IMR-90 (cell line): ENCODE measurements around the gene UNC119. TPM values are rescaled to one million over a fixed set of nuclear protein-coding genes. Genes with fewer than 3 reads are reported as not detected.

ENCODE experiments used
- ATAC-seq: fragments of 200-7000 bp; cut with Tn5 transposase; 2 replicates; pipeline ENCODE4 v1.9.1; 2020; ENCODE audit warnings: low read depth, mild to moderate bottlenecking, moderate library complexity
- BruUV-seq: library from RNA; stranded (reverse); fragments of 400-500 nt; replicated peaks from 2 replicates; lab custom pipeline; 2021; lab: Mats Ljungman, UMichigan
- CTCF ChIA-PET: fragments of 300-600 bp; formaldehyde crosslinking; extraction: SDS; loops from one replicate; lab custom pipeline; 2021; ENCODE audit warnings: antibody characterized with exemption; lab: Yijun Ruan, JAX
- POLR2A ChIA-PET: fragments of 300-600 bp; sonication (Branson Sonifier 250); formaldehyde crosslinking; loops from one replicate; lab custom pipeline; 2022; ENCODE audit warnings: antibody characterized with exemption; ENCODE audit not compliant: unreplicated experiment; lab: Charles Lee
- DNase-seq: peaks from one replicate; pipeline ENCODE4 v3.0.0; 2013
- H2AFZ ChIP-seq: replicated peaks from 2 replicates; pipeline ENCODE3; 2013; ENCODE audit warnings: low read length, mild to moderate bottlenecking; ENCODE audit not compliant: poor library complexity
- H2AK5ac ChIP-seq: 2 replicates; pipeline ENCODE4 v1.6.1; 2013; ENCODE audit warnings: low read depth, low read length, inconsistent platforms
- H2AK9ac ChIP-seq: replicated peaks from 2 replicates; pipeline ENCODE3; 2013; ENCODE audit warnings: mild to moderate bottlenecking, low read depth, low read length, moderate library complexity; ENCODE audit not compliant: poor library complexity
- H2BK120ac ChIP-seq: 2 replicates; pipeline ENCODE4 v1.6.1; 2013; ENCODE audit warnings: low read depth, low read length, inconsistent platforms
- H2BK15ac ChIP-seq: 3 replicates; pipeline ENCODE4 v1.6.1; 2013; ENCODE audit warnings: low read depth, low read length, inconsistent platforms
- H2BK20ac ChIP-seq: 2 replicates; pipeline ENCODE4 v1.6.1; 2013; ENCODE audit warnings: low read depth, mild to moderate bottlenecking, inconsistent platforms, low read length, moderate library complexity
- H2BK5ac ChIP-seq: 2 replicates; pipeline ENCODE4 v1.6.1; 2013; ENCODE audit warnings: mild to moderate bottlenecking, low read depth, low read length, inconsistent platforms; ENCODE audit not compliant: poor library complexity, severe bottlenecking
- H3K14ac ChIP-seq: replicated peaks from 2 replicates; pipeline ENCODE4 v1.6.1; 2013; ENCODE audit warnings: low read depth, low read length, inconsistent platforms
- H3K18ac ChIP-seq: 2 replicates; pipeline ENCODE4 v1.6.1; 2013; ENCODE audit warnings: low read depth, low read length, control low read depth
- H3K23ac ChIP-seq: 2 replicates; pipeline ENCODE4 v1.6.1; 2013; ENCODE audit warnings: low read depth, low read length, inconsistent platforms
- H3K27ac ChIP-seq: 2 replicates; pipeline ENCODE4 v1.5.1; 2013; ENCODE audit warnings: mild to moderate bottlenecking, control low read depth, low read length; ENCODE audit not compliant: insufficient read depth
- H3K27me3 ChIP-seq: 2 replicates; pipeline ENCODE4 v1.6.1; 2013; ENCODE audit warnings: low read length; ENCODE audit not compliant: control insufficient read depth, insufficient read depth
- H3K36me3 ChIP-seq: 2 replicates; pipeline ENCODE4 v1.6.1; 2013; ENCODE audit warnings: low read length, mixed read lengths; ENCODE audit not compliant: control insufficient read depth, insufficient read depth
- H3K4ac ChIP-seq: 2 replicates; pipeline ENCODE4 v1.6.1; 2013; ENCODE audit warnings: low read depth, low read length, inconsistent platforms
- H3K4me1 ChIP-seq: 2 replicates; pipeline ENCODE4 v1.6.1; 2013; ENCODE audit warnings: low read length, mixed read lengths; ENCODE audit not compliant: control insufficient read depth, insufficient read depth
- H3K4me2 ChIP-seq: 2 replicates; pipeline ENCODE4 v1.6.1; 2013; ENCODE audit warnings: low read depth, mild to moderate bottlenecking, control low read depth, low read length, moderate library complexity
- H3K4me3 ChIP-seq: 2 replicates; pipeline ENCODE4 v1.5.1; 2013; ENCODE audit warnings: low read depth, mild to moderate bottlenecking, control low read depth, low read length, moderate library complexity; ENCODE audit not compliant: insufficient read depth
- H3K56ac ChIP-seq: 2 replicates; pipeline ENCODE4 v1.6.1; 2013; ENCODE audit warnings: low read length, inconsistent platforms; ENCODE audit not compliant: insufficient read depth; ENCODE audit errors: extremely low read depth
- H3K79me1 ChIP-seq, 2 experiments: 2 replicates each; pipeline ENCODE4 v1.6.1; 2013; ENCODE audit warnings: low read length in 2 of 2, inconsistent platforms in 1 of 2, low read depth in 1 of 2
- H3K9ac ChIP-seq: 2 replicates; pipeline ENCODE4 v1.6.1; 2013; ENCODE audit warnings: low read depth, low read length, control low read depth
- H3K9me1 ChIP-seq: 2 replicates; pipeline ENCODE4 v1.6.1; 2013; ENCODE audit warnings: low read length, inconsistent platforms; ENCODE audit not compliant: insufficient read depth
- H3K9me3 ChIP-seq: 2 replicates; pipeline ENCODE4 v1.6.1; 2013; ENCODE audit warnings: low read length; ENCODE audit not compliant: control insufficient read depth, insufficient read depth
- H4K20me1 ChIP-seq: 2 replicates; pipeline ENCODE4 v1.6.1; 2013; ENCODE audit warnings: low read length, inconsistent platforms; ENCODE audit not compliant: insufficient read depth
- H4K5ac ChIP-seq: 2 replicates; pipeline ENCODE4 v1.6.1; 2013; ENCODE audit warnings: mild to moderate bottlenecking, low read depth, low read length, control low read depth
- H4K8ac ChIP-seq, 2 experiments: 2 replicates each; pipeline ENCODE4 v1.6.1; 2013; ENCODE audit warnings: low read depth in 2 of 2, low read length in 2 of 2, control low read depth in 1 of 2, inconsistent platforms in 1 of 2
- H4K91ac ChIP-seq: 2 replicates; pipeline ENCODE4 v1.6.1; 2013; ENCODE audit warnings: low read depth, low read length, inconsistent platforms; ENCODE audit not compliant: insufficient read depth
- BHLHE40 ChIP-seq: fragments of 150-350 bp; IDR thresholded peaks from 2 replicates; pipeline ENCODE4 v1.6.1; 2016; ENCODE audit warnings: mild to moderate bottlenecking, low read depth, low read length
- CEBPB ChIP-seq: IDR thresholded peaks from 2 replicates; pipeline ENCODE4 v1.6.1; 2012; ENCODE audit warnings: low read depth, low read length, improper control_type of control experiment
- CHD1 ChIP-seq: IDR thresholded peaks from 2 replicates; pipeline ENCODE4 v1.6.1; 2012; ENCODE audit warnings: low read depth, low read length, improper control_type of control experiment
- CTCF ChIP-seq: conservative IDR thresholded peaks from 2 replicates; pipeline ENCODE4 v1.5.1; 2012; ENCODE audit warnings: mild to moderate bottlenecking, low read depth, low read length, improper control_type of control experiment
- FOS ChIP-seq: fragments of 150-350 bp; IDR thresholded peaks from 2 replicates; pipeline ENCODE4 v1.6.1; 2016; ENCODE audit warnings: low read depth, low read length
- MAFK ChIP-seq: IDR thresholded peaks from 2 replicates; pipeline ENCODE4 v1.6.1; 2012; ENCODE audit warnings: low read depth, low read length, improper control_type of control experiment
- MAZ ChIP-seq: IDR thresholded peaks from 2 replicates; pipeline ENCODE4 v1.6.1; 2012; ENCODE audit warnings: low read depth, mild to moderate bottlenecking, low read length, improper control_type of control experiment, moderate library complexity, borderline replicate concordance
- MXI1 ChIP-seq: IDR thresholded peaks from 2 replicates; pipeline ENCODE4 v1.6.1; 2012; ENCODE audit warnings: low read depth, mild to moderate bottlenecking, low read length, moderate library complexity, borderline replicate concordance
- NFE2L2 ChIP-seq: fragments of 150-350 bp; IDR thresholded peaks from 2 replicates; pipeline ENCODE4 v1.6.1; 2016; ENCODE audit warnings: low read depth, mild to moderate bottlenecking, low read length
- POLR2A ChIP-seq: IDR thresholded peaks from 2 replicates; pipeline ENCODE4 v1.6.1; 2012; ENCODE audit warnings: mild to moderate bottlenecking, low read depth, low read length
- RAD21 ChIP-seq: IDR thresholded peaks from 2 replicates; pipeline ENCODE4 v1.6.1; 2012; ENCODE audit warnings: low read length, improper control_type of control experiment
- RCOR1 ChIP-seq: IDR thresholded peaks from 2 replicates; pipeline ENCODE4 v1.6.1; 2012; ENCODE audit warnings: mild to moderate bottlenecking, low read length, improper control_type of control experiment; ENCODE audit not compliant: insufficient replicate concordance
- RFX5 ChIP-seq: IDR thresholded peaks from 2 replicates; pipeline ENCODE4 v1.8.0; 2012; ENCODE audit warnings: low read depth, mild to moderate bottlenecking, low read length, moderate library complexity
- SMC3 ChIP-seq: fragments of 150-350 bp; IDR thresholded peaks from 2 replicates; pipeline ENCODE4 v1.6.1; 2016; ENCODE audit warnings: low read depth, mild to moderate bottlenecking, antibody characterized with exemption, low read length, moderate library complexity
- USF2 ChIP-seq: fragments of 150-350 bp; IDR thresholded peaks from 2 replicates; pipeline ENCODE4 v1.6.1; 2017; ENCODE audit warnings: mild to moderate bottlenecking, antibody characterized with exemption, low read length, low read depth
- WGBS, 2 experiments: methylation state at CpG; one replicate each; pipeline versions ENCODE4 v1.1.5 to v1.1.7; 2013; ENCODE audit warnings: missing lambda C conversion rate in 2 of 2; ENCODE audit not compliant: insufficient read length in 1 of 2; ENCODE audit errors: extremely low coverage in 2 of 2; 5-methylcytosine and 5-hydroxymethylcytosine counted together
- dilution Hi-C: fragments of 300-500 bp; cut with HindIII; formaldehyde crosslinking; loops from one replicate; pipeline ENCODE4 v1.14.3; 2018; ENCODE audit warnings: low sequenced_read_pairs; ENCODE audit not compliant: unreplicated experiment
- in situ Hi-C: fragments of 300-500 bp; cut with MboI; formaldehyde crosslinking; loops from 3 replicates; pipeline ENCODE4 v1.14.3; 2019; ENCODE audit warnings: low sequenced_read_pairs, inconsistent platforms, mixed read lengths
- intact Hi-C: fragments of 100-400 bp; cut with micrococcal nuclease; formaldehyde crosslinking; loops from 2 replicates; pipeline ENCODE4 v1.10.0; 2022
- polyA plus RNA-seq, 3 experiments: library from polyadenylated mRNA; depleted of rRNA; stranded (reverse); fragments of >200 nt; gene quantifications; 2 replicates each; pipeline ENCODE4 v1.2.3, GENCODE V29; 2012; ENCODE audit warnings: low replicate concordance in 1 of 3
- total RNA-seq: library from RNA; depleted of rRNA; stranded (reverse); fragments of >200 nt; gene quantifications from 2 replicates; pipeline ENCODE4 v1.2.3, GENCODE V29; 2012
- TF ChIP-seq, protein P1 (sequence below): fragments of 150-350 bp; IDR thresholded peaks from 2 replicates; pipeline ENCODE4 v1.6.1; 2016; ENCODE audit warnings: low read depth, mild to moderate bottlenecking, low read length, moderate library complexity, borderline replicate concordance

The UNC119 gene
- total and polyA plus RNA-seq, 2 of the 4 experiments (the other 2 are of a cell fraction): 22.4 to 57.4 TPM

GRCh38 chr17:28505986-28506665 lies 46.3 kb downstream of the UNC119 start, which contains the start of gene FOXN1:
Gene FOXN1, plus strand, starts transcription at chr17:28506348. Its CDS starts 17,622 bp downstream, at chr17:28523970.
- ATAC-seq (no peak), DNase-seq (no peak)
- Histone ChIP-seq H2AFZ (no peak within 1 kb of the TSS), H3K14ac (no peak within 1 kb of the TSS), H3K18ac (no peak within 1 kb of the TSS), H3K9me1 (0 out of 2 replicates have a peak, but pooled peaks cover 9% of the 10 kb centered on the region), H2BK20ac (no peak within 1 kb of the TSS), H3K4me3 (no peak within 1 kb of the TSS), H3K9ac (no peak within 1 kb of the TSS), H3K23ac (no peak within 1 kb of the TSS), H3K4me1 (no peaks in the 10 kb centered on the region), H3K79me1 (no peaks in the 10 kb centered on the region), H3K27me3 (peaks cover 84% of the 10 kb centered on the region), H3K4ac (no peak within 1 kb of the TSS), H3K4me2 (no peak within 1 kb of the TSS), H3K9me3 (no peaks in the 10 kb centered on the region), H3K36me3 (no peaks in the 10 kb centered on the region), H4K20me1 (no peaks in the 10 kb centered on the region), H2AK9ac (no peak within 1 kb of the TSS), H4K91ac (no peak within 1 kb of the TSS), H2BK15ac (no peak within 1 kb of the TSS), H3K56ac (no peak within 1 kb of the TSS), H4K5ac (no peak within 1 kb of the TSS), H2BK5ac (no peak within 1 kb of the TSS), H2AK5ac (no peak within 1 kb of the TSS), H3K27ac (no peak within 1 kb of the TSS), H2BK120ac (no peak within 1 kb of the TSS), H4K8ac (no peak within 1 kb of the TSS)
- ChIA-PET CTCF (no interaction called here), POLR2A (no interaction called here)
- BruUV-seq: no TSS peak
- in situ Hi-C loops (no loop called here), intact Hi-C loops (no loop called here), dilution Hi-C loops (no loop called here)
- WGBS, 2 experiments: 70% methylated on average over 9 of the region's 28 CpGs; no CpG with 5 or more reads in 1 of the 2 experiments
- no peak for TF ChIP-seq POLR2A
- no peak for TF ChIP-seq FOS
- TF ChIP-seq, protein P1, sequence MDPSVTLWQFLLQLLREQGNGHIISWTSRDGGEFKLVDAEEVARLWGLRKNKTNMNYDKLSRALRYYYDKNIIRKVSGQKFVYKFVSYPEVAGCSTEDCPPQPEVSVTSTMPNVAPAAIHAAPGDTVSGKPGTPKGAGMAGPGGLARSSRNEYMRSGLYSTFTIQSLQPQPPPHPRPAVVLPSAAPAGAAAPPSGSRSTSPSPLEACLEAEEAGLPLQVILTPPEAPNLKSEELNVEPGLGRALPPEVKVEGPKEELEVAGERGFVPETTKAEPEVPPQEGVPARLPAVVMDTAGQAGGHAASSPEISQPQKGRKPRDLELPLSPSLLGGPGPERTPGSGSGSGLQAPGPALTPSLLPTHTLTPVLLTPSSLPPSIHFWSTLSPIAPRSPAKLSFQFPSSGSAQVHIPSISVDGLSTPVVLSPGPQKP: no peak
- no peak for TF ChIP-seq RAD21
- TF ChIP-seq MXI1: no peak
- no peak for TF ChIP-seq NFE2L2
- no peak for TF ChIP-seq MAZ
- TF ChIP-seq BHLHE40: no peak
- TF ChIP-seq CTCF: no peak
- no peak for TF ChIP-seq USF2
- TF ChIP-seq CHD1: no peak
- TF ChIP-seq MAFK: no peak
- TF ChIP-seq RCOR1: no peak
- TF ChIP-seq CEBPB: no peak
- no peak for TF ChIP-seq RFX5
- no peak for TF ChIP-seq SMC3
